GM19023 (cell line): ENCODE data around the gene PSTPIP2.

ENCODE experiments used
- ATAC-seq: cut with Tn5 transposase; IDR thresholded peaks from one replicate; pipeline ENCODE4 v1.9.1; 2021; ENCODE audit warnings: mild to moderate bottlenecking, moderate library complexity; ENCODE audit not compliant: unreplicated experiment

The PSTPIP2 gene

GRCh38 chr18:45940724-45941123 is 131.3 kb downstream of the PSTPIP2 start:
- no peak for ATAC-seq

GRCh38 chr18:45939236-45939635 is 132.8 kb downstream of the PSTPIP2 start:
- no peak for ATAC-seq

GRCh38 chr18:45938488-45938935 is 133.5 kb downstream of the PSTPIP2 start:
- no peak for ATAC-seq

GRCh38 chr18:45935591-45936335 is 136.3 kb downstream of the PSTPIP2 start:
- no peak for ATAC-seq
